Measurements from ENCODE around the gene PSMB5. TPM values are rescaled to one million over a fixed set of nuclear protein-coding genes. Genes with fewer than 3 reads are reported as not detected.
A peak's percentile ranks its signal among the peaks of the same experiment; 100 is the strongest.

PSMB5 gene
- total RNA-seq, 2 donors from 2014 or later, result 47.4 to 79.7 TPM

- no peak for TF ChIP-seq CTCF (IDR thresholded peaks at IDR 0.05)
- H3K4me1 ChIP-seq (ENCODE audit: control insufficient read depth in 1 of 2, low read depth in 2 of 2), result no peaks in the 10 kb centered on the region
- ATAC-seq (ENCODE audit: insufficient number of reproducible peaks, low FRiP score, low read depth) (no peak), DNase-seq (ENCODE audit: low spot score) (no peak)
- H3K27me3 ChIP-seq (replicated peaks; ENCODE audit: insufficient read depth), result no peaks in the 10 kb centered on the region
- H3K4me3 ChIP-seq, result no peak within 1 kb of the TSS
- H3K36me3 ChIP-seq, result no peaks in the 10 kb centered on the region
- no peaks in the 10 kb centered on the region for H3K9me3 ChIP-seq
- H3K27ac ChIP-seq, result no peak within 1 kb of the TSS
These were observed 7.7 kb upstream of the PSMB5 start, which contains the start of gene PSMB11 for GRCh38 chr14:23042162-23042965. Gene PSMB11, plus strand, starts transcription at chr14:23042212. Its CDS starts 14 bp downstream, at chr14:23042226.

GRCh38 chr14:23041729-23042128 lies 7.0 kb upstream of the PSMB5 start:
- DNase-seq (ENCODE audit: low spot score) (no peak), ATAC-seq (ENCODE audit: insufficient number of reproducible peaks, low FRiP score, low read depth) (no peak)
- Histone ChIP-seq H3K9me3 (no peaks in the 10 kb centered on the region), H3K4me3 (no peak overlapping the region), H3K27me3 (replicated peaks; ENCODE audit: insufficient read depth) (no peaks in the 10 kb centered on the region), H3K4me1 (ENCODE audit: control insufficient read depth in 1 of 2, low read depth in 2 of 2) (no peaks in the 10 kb centered on the region), H3K36me3 (no peaks in the 10 kb centered on the region), H3K27ac (no peak overlapping the region)
- no peak for TF ChIP-seq CTCF (IDR thresholded peaks at IDR 0.05)

- H3K36me3 ChIP-seq, result no peaks in the 10 kb centered on the region
- TF ChIP-seq CTCF (IDR thresholded peaks at IDR 0.05), result no peak
- no peak overlapping the region for H3K27ac ChIP-seq
- ATAC-seq (ENCODE audit: insufficient number of reproducible peaks, low FRiP score, low read depth) (no peak), DNase-seq (ENCODE audit: low spot score) (no peak)
- H3K27me3 ChIP-seq (replicated peaks; ENCODE audit: insufficient read depth), result no peaks in the 10 kb centered on the region
- H3K9me3 ChIP-seq, result no peaks in the 10 kb centered on the region
- no peak overlapping the region for H3K4me3 ChIP-seq
- H3K4me1 ChIP-seq (ENCODE audit: control insufficient read depth in 1 of 2, low read depth in 2 of 2), result no peaks in the 10 kb centered on the region
These were observed 5.4 kb upstream of the PSMB5 start for GRCh38 chr14:23040100-23040499.

- TF ChIP-seq CTCF (IDR thresholded peaks at IDR 0.05), result no peak
- peak overlapping the region; percentile 99 for H3K4me3 ChIP-seq
These were observed 824 bp upstream of the PSMB5 start for GRCh38 chr14:23035303-23036144.

More at GRCh38 chr14:23035303-23036144, 824 bp upstream of the PSMB5 start:
- Histone ChIP-seq H3K9me3 (no peaks in the 10 kb centered on the region), H3K27ac (peak overlapping the region; percentile 95), H3K4me1 (ENCODE audit: control insufficient read depth in 1 of 2, low read depth in 2 of 2) (peaks cover 9 to 16% of the 10 kb centered on the region in 2 donors), H3K36me3 (peaks cover 14% of the 10 kb centered on the region), H3K27me3 (replicated peaks; ENCODE audit: insufficient read depth) (no peaks in the 10 kb centered on the region)
- no peak for DNase-seq (ENCODE audit: low spot score)
- no peak for ATAC-seq (ENCODE audit: insufficient number of reproducible peaks, low FRiP score, low read depth)
